Ascending aorta (tissue), 2 donors: ENCODE results near the gene SMO. TPM values are rescaled to one million over a fixed set of nuclear protein-coding genes. Genes with fewer than 3 reads are reported as not detected.

Experiments used
- DNase-seq, 2 donors: peaks; one replicate each; pipeline ENCODE4 v3.0.0-alpha.2; 2019; ENCODE audit warnings: low spot score in 2 of 2
- H3K27ac ChIP-seq, 2 donors: fragments of 200-600 bp; sonication (generic); one replicate each; pipeline ENCODE4 v1.5.1; 2016 to 2017; ENCODE audit warnings: mild to moderate bottlenecking in 1 of 2
- H3K27me3 ChIP-seq: fragments of 200-600 bp; sonication (generic); one replicate; pipeline ENCODE4 v1.5.1; 2017
- H3K36me3 ChIP-seq, 2 donors: fragments of 200-600 bp; sonication (generic); one replicate each; pipeline ENCODE4 v1.5.1; 2016
- H3K4me1 ChIP-seq, 2 donors: fragments of 200-600 bp; sonication (generic); one replicate each; pipeline ENCODE4 v1.5.1; 2016 to 2017; ENCODE audit warnings: mild to moderate bottlenecking in 1 of 2
- H3K4me3 ChIP-seq, 2 donors: fragments of 200-600 bp; sonication (generic); one replicate each; pipeline ENCODE4 v1.5.1; 2016 to 2017; ENCODE audit warnings: mild to moderate bottlenecking in 1 of 2
- H3K9me3 ChIP-seq, 2 donors: fragments of 200-600 bp; sonication (generic); one replicate each; pipeline ENCODE4 v1.5.1; 2016
- CTCF ChIP-seq, 3 experiments: fragments of 200-600 bp in 2 of 3; fragments of 450-650 bp in 1 of 3; sonication (generic) in 2 of 3; IDR thresholded peaks; one replicate each; pipeline ENCODE4 v1.5.1; 2016 to 2019; ENCODE audit warnings: antibody characterized with exemption in 3 of 3, mild to moderate bottlenecking in 1 of 3, moderate library complexity in 1 of 3
- intact Hi-C: fragments of 100-400 bp; cut with DNase I; formaldehyde crosslinking; loops from one replicate; pipeline ENCODE4 v1.15.1; 2023
- total RNA-seq: library from RNA; depleted of rRNA; stranded (reverse); fragments of >200 nt; gene quantifications from one replicate; pipeline ENCODE4 v1.1.0, GENCODE V29; 2016

The SMO gene
- total RNA-seq, 1 donor from 2014 or later: 12.9 TPM

- intact Hi-C loops: loop anchor here (2.0 to 5.0 kb wide), 4 partner anchors 210 to 1637 kb away; partner anchors contain the start of genes ARF5, GCC1, NRF1 and STRIP2
- peak; percentile 91 to 99 for DNase-seq
- Histone ChIP-seq H3K9me3 (no peaks in the 10 kb centered on the region), H3K36me3 (no peaks in the 10 kb centered on the region), H3K4me3 (peak within 1 kb of the TSS; percentile 93 to 99), H3K27me3 (no peaks in the 10 kb centered on the region), H3K4me1 (peaks cover 0 to 9% of the 10 kb centered on the region in 2 donors), H3K27ac (peak within 1 kb of the TSS; percentile 88 to 96)
- TF ChIP-seq CTCF (IDR thresholded peaks at IDR 0.05): no peak
Measured at GRCh38 chr7:129224251-129225205, 36.1 kb downstream of the SMO start, which contains the start of gene AHCYL2. AHCYL2 (plus strand) TSS chr7:129225030.

- intact Hi-C loops: loop anchor here (2.0 kb wide), 1 partner anchor 209 kb away; the partner anchor contains the start of gene STRIP2
- Histone ChIP-seq H3K27me3 (no peaks in the 10 kb centered on the region), H3K36me3 (no peaks in the 10 kb centered on the region), H3K9me3 (no peaks in the 10 kb centered on the region), H3K4me3 (peak overlapping the region; percentile 93 to 99), H3K4me1 (peaks cover 0 to 9% of the 10 kb centered on the region in 2 donors), H3K27ac (peak overlapping the region; percentile 88 to 96)
- peak in 1 of 2 donors; percentile 77 for DNase-seq
- TF ChIP-seq CTCF (IDR thresholded peaks at IDR 0.05): no peak
Measured at GRCh38 chr7:129225206-129225930, 36.9 kb downstream of the SMO start.

GRCh38 chr7:129225931-129226572 is 37.6 kb downstream of the SMO start:
- H3K4me1 ChIP-seq: peaks cover 0 to 9% of the 10 kb centered on the region in 2 donors
- DNase-seq: no peak
- TF ChIP-seq CTCF (IDR thresholded peaks at IDR 0.05): no peak
- no peaks in the 10 kb centered on the region for H3K27me3 ChIP-seq
- no peak overlapping the region for H3K27ac ChIP-seq
- peak overlapping the region; percentile 93 to 99 for H3K4me3 ChIP-seq
- no peaks in the 10 kb centered on the region for H3K36me3 ChIP-seq
- intact Hi-C loops: loop anchor here (2.0 kb wide), 1 partner anchor 209 kb away; the partner anchor contains the start of gene STRIP2
- no peaks in the 10 kb centered on the region for H3K9me3 ChIP-seq

GRCh38 chr7:129227646-129228578 is 39.5 kb downstream of the SMO start:
- no peaks in the 10 kb centered on the region for H3K36me3 ChIP-seq
- TF ChIP-seq CTCF (IDR thresholded peaks at IDR 0.05): no peak
- intact Hi-C loops: no loop called here
- no peak overlapping the region for H3K4me3 ChIP-seq
- no peaks in the 10 kb centered on the region for H3K27me3 ChIP-seq
- H3K4me1 ChIP-seq: peaks cover 0 to 9% of the 10 kb centered on the region in 2 donors
- DNase-seq: no peak
- no peaks in the 10 kb centered on the region for H3K9me3 ChIP-seq
- H3K27ac ChIP-seq: no peak overlapping the region
